Neural cell (in vitro differentiated cells): ENCODE results near the gene PDYN. TPM values are rescaled to one million over a fixed set of nuclear protein-coding genes. Genes with fewer than 3 reads are reported as not detected.

ENCODE experiments used
- H2AFZ ChIP-seq: fragments of 200-600, 300-800 bp; sonication (generic), shearing (Covaris generic); 2 replicates; pipeline ENCODE4 v1.6.0; 2014; ENCODE audit warnings: low read depth, mild to moderate bottlenecking, antibody characterized with exemption, low read length, moderate library complexity
- H3F3A ChIP-seq: fragments of 200-600 bp; shearing (Covaris generic); 2 replicates; pipeline ENCODE4 v1.6.1; 2016; ENCODE audit warnings: mild to moderate bottlenecking, moderate library complexity, mixed read lengths, antibody characterized with exemption, low read length; ENCODE audit not compliant: insufficient read depth, poor library complexity, severe bottlenecking
- H3K27ac ChIP-seq: fragments of 200-600, 300-800 bp; sonication (generic), shearing (Covaris generic); 2 replicates; pipeline ENCODE4 v1.5.1; 2014; ENCODE audit warnings: mild to moderate bottlenecking, low read length, moderate library complexity
- H3K27me3 ChIP-seq: fragments of 300-800, 200-600 bp; sonication (generic), shearing (Covaris generic); 2 replicates; pipeline ENCODE4 v1.6.0; 2014; ENCODE audit warnings: mild to moderate bottlenecking, low read depth, low read length, moderate library complexity; ENCODE audit not compliant: insufficient read depth
- H3K36me3 ChIP-seq: fragments of 300-800, 200-600 bp; sonication (generic), shearing (Covaris generic); 2 replicates; pipeline ENCODE4 v1.5.1; 2014; ENCODE audit warnings: mild to moderate bottlenecking, antibody characterized with exemption, low read length, moderate library complexity; ENCODE audit not compliant: insufficient read depth
- H3K4me2 ChIP-seq: fragments of 300-800, 200-600 bp; sonication (generic), shearing (Covaris generic); 2 replicates; pipeline ENCODE4 v1.6.0; 2014; ENCODE audit warnings: mild to moderate bottlenecking, low read length
- H3K4me3 ChIP-seq: fragments of 300-800, 200-600 bp; sonication (generic), shearing (Covaris generic); 2 replicates; pipeline ENCODE4 v1.5.1; 2014; ENCODE audit warnings: mild to moderate bottlenecking, low read length, moderate library complexity
- H3K79me2 ChIP-seq: fragments of 200-600 bp; shearing (Covaris generic); replicated peaks from 2 replicates; pipeline ENCODE4 v1.6.0; 2014; ENCODE audit warnings: mild to moderate bottlenecking, low read length, moderate library complexity; ENCODE audit not compliant: insufficient read depth
- H3K9ac ChIP-seq: fragments of 300-800, 200-600 bp; sonication (generic), shearing (Covaris generic); 2 replicates; pipeline ENCODE4 v1.6.1; 2016; ENCODE audit warnings: mild to moderate bottlenecking, low read length, mixed read lengths
- H3K9me2 ChIP-seq: fragments of 200-600 bp; shearing (Covaris generic); 2 replicates; pipeline ENCODE4 v1.6.1; 2016; ENCODE audit warnings: mild to moderate bottlenecking, low read length, mixed read lengths; ENCODE audit not compliant: insufficient read depth
- H3K9me3 ChIP-seq: fragments of 200-600, 300-800 bp; sonication (generic), shearing (Covaris generic); 2 replicates; pipeline ENCODE4 v1.6.1; 2016; ENCODE audit warnings: mild to moderate bottlenecking, mixed run types, low read length, moderate library complexity, mixed read lengths
- H4K20me1 ChIP-seq: fragments of 200-600 bp; shearing (Covaris generic); 2 replicates; pipeline ENCODE4 v1.6.1; 2016; ENCODE audit warnings: mild to moderate bottlenecking, mixed run types; ENCODE audit not compliant: insufficient read depth
- CTCF ChIP-seq: fragments of 450-650 bp; IDR thresholded peaks from 2 replicates; pipeline ENCODE4 v1.5.1; 2014; ENCODE audit warnings: antibody characterized with exemption, mild to moderate bottlenecking, moderate library complexity; ENCODE audit not compliant: poor library complexity, severe bottlenecking
- EP300 ChIP-seq: fragments of 450-650 bp; conservative IDR thresholded peaks from 2 replicates; pipeline ENCODE4 v1.6.1; 2014; ENCODE audit warnings: antibody characterized with exemption, mild to moderate bottlenecking, moderate library complexity; ENCODE audit not compliant: poor library complexity, severe bottlenecking
- EZH2 ChIP-seq: fragments of 200-600, 300-800 bp; shearing (Covaris generic), sonication (generic); IDR thresholded peaks from 2 replicates; pipeline ENCODE4 v1.6.1; 2014; ENCODE audit warnings: antibody characterized with exemption, low read length, borderline replicate concordance, mild to moderate bottlenecking; ENCODE audit not compliant: insufficient read depth, poor library complexity, severe bottlenecking
- MXI1 ChIP-seq: fragments of 450-650 bp; conservative IDR thresholded peaks from 2 replicates; pipeline ENCODE4 v1.6.1; 2014; ENCODE audit warnings: antibody characterized with exemption, mild to moderate bottlenecking; ENCODE audit not compliant: poor library complexity, severe bottlenecking
- POLR2AphosphoS5 ChIP-seq: IDR thresholded peaks from 2 replicates; pipeline ENCODE4 v1.6.1; 2012
- RAD21 ChIP-seq: fragments of 450-650 bp; conservative IDR thresholded peaks from 2 replicates; pipeline ENCODE4 v1.6.1; 2014; ENCODE audit warnings: antibody characterized with exemption, mild to moderate bottlenecking, moderate library complexity
- REST ChIP-seq: IDR thresholded peaks from 2 replicates; pipeline ENCODE4 v1.6.1; 2012; ENCODE audit warnings: borderline replicate concordance
- SMC3 ChIP-seq: fragments of 450-650 bp; conservative IDR thresholded peaks from 2 replicates; pipeline ENCODE4 v1.6.1; 2014; ENCODE audit warnings: antibody characterized with exemption, mild to moderate bottlenecking, moderate library complexity; ENCODE audit not compliant: poor library complexity
- TAF1 ChIP-seq: IDR thresholded peaks from 2 replicates; pipeline ENCODE4 v1.6.1; 2012; ENCODE audit warnings: low read depth
- polyA plus RNA-seq: library from polyadenylated mRNA; depleted of rRNA; stranded (reverse); fragments of >200 nt; gene quantifications from 2 replicates; pipeline ENCODE4 v1.2.3, GENCODE V29; 2014

PDYN gene
- polyA plus RNA-seq, 1 donor from 2014 or later: 17.3 TPM

GRCh38 chr20:2026514-2026913 is 32.7 kb upstream of the PDYN start:
- no peaks in the 10 kb centered on the region for H3K27me3 ChIP-seq
- H3K9me2 ChIP-seq: no peaks in the 10 kb centered on the region
- no peak overlapping the region for H3K4me3 ChIP-seq
- no peak overlapping the region for H3K27ac ChIP-seq
- no peak overlapping the region for H3K4me2 ChIP-seq
- H3K79me2 ChIP-seq: no peaks in the 10 kb centered on the region
- TF ChIP-seq REST (no peak), CTCF (no peak), RAD21 (no peak), EP300 (no peak), MXI1 (no peak), TAF1 (no peak), SMC3 (no peak), EZH2 (no peak), POLR2AphosphoS5 (no peak)
- H3K36me3 ChIP-seq: no peaks in the 10 kb centered on the region
- no peaks in the 10 kb centered on the region for H3K9me3 ChIP-seq
- H3K9ac ChIP-seq: no peak overlapping the region
- H4K20me1 ChIP-seq: no peaks in the 10 kb centered on the region
- no peaks in the 10 kb centered on the region for H3F3A ChIP-seq
- H2AFZ ChIP-seq: no peak overlapping the region

GRCh38 chr20:2026004-2026403 is 32.1 kb upstream of the PDYN start:
- no peak overlapping the region for H3K27ac ChIP-seq
- no peaks in the 10 kb centered on the region for H3K27me3 ChIP-seq
- no peaks in the 10 kb centered on the region for H3K79me2 ChIP-seq
- H3K36me3 ChIP-seq: no peaks in the 10 kb centered on the region
- no peak overlapping the region for H3K4me2 ChIP-seq
- TF ChIP-seq REST (no peak), EZH2 (no peak), POLR2AphosphoS5 (no peak), CTCF (no peak), EP300 (no peak), TAF1 (no peak)
- no peaks in the 10 kb centered on the region for H4K20me1 ChIP-seq
- no peaks in the 10 kb centered on the region for H3F3A ChIP-seq
- no peak overlapping the region for H3K9ac ChIP-seq
- no peaks in the 10 kb centered on the region for H3K9me2 ChIP-seq
- H2AFZ ChIP-seq: no peak overlapping the region
- H3K4me3 ChIP-seq: no peak overlapping the region
- no peaks in the 10 kb centered on the region for H3K9me3 ChIP-seq
